GM23338 (cell line): ENCODE results near the gene LNP1. TPM values are rescaled to one million over a fixed set of nuclear protein-coding genes. Genes with fewer than 3 reads are reported as not detected.

Experiments
- ATAC-seq: fragments of 200-7000 bp; cut with Tn5 transposase; 3 replicates; pipeline ENCODE4 v1.9.1; 2020
- DNase-seq: peaks from one replicate; pipeline ENCODE4 v3.0.0-alpha.2; 2015; ENCODE audit warnings: low spot score
- H2AFZ ChIP-seq: fragments of 200-600 bp; sonication (generic); 2 replicates; pipeline ENCODE4 v1.8.0; 2016; ENCODE audit warnings: antibody characterized with exemption, mild to moderate bottlenecking, moderate library complexity
- H3F3A ChIP-seq: fragments of 200-600 bp; sonication (generic); replicated peaks from 2 replicates; pipeline ENCODE4 v1.8.0; 2017; ENCODE audit warnings: antibody characterized with exemption, mixed run types, low read depth
- H3K27ac ChIP-seq: fragments of 200-600 bp; sonication (generic); 2 replicates; pipeline ENCODE4 v1.6.1; 2016; ENCODE audit warnings: low read depth
- H3K27me3 ChIP-seq: fragments of 200-600 bp; sonication (generic); 2 replicates; pipeline ENCODE4 v1.8.0; 2016; ENCODE audit warnings: mild to moderate bottlenecking, mixed run types, moderate library complexity; ENCODE audit not compliant: insufficient read depth
- H3K36me3 ChIP-seq: fragments of 200-600 bp; sonication (generic); 2 replicates; pipeline ENCODE4 v1.8.0; 2016; ENCODE audit warnings: mild to moderate bottlenecking; ENCODE audit not compliant: insufficient read depth
- H3K4me1 ChIP-seq: fragments of 200-600 bp; sonication (generic); 2 replicates; pipeline ENCODE4 v1.8.0; 2016; ENCODE audit warnings: mild to moderate bottlenecking, moderate library complexity; ENCODE audit not compliant: insufficient read depth
- H3K4me2 ChIP-seq: fragments of 200-600 bp; sonication (generic); 2 replicates; pipeline ENCODE4 v1.7.1; 2017; ENCODE audit warnings: mixed run types
- H3K4me3 ChIP-seq: fragments of 200-600 bp; sonication (generic); 2 replicates; pipeline ENCODE4 v1.6.1; 2016; ENCODE audit warnings: mixed run types
- H3K79me2 ChIP-seq: fragments of 200-600 bp; sonication (generic); replicated peaks from 2 replicates; pipeline ENCODE4 v1.8.0; 2017; ENCODE audit warnings: mild to moderate bottlenecking; ENCODE audit not compliant: insufficient read depth
- H3K9me2 ChIP-seq: fragments of 200-600 bp; sonication (generic); 2 replicates; pipeline ENCODE4 v1.8.0; 2017; ENCODE audit not compliant: insufficient read depth
- H4K20me1 ChIP-seq: fragments of 200-600 bp; sonication (generic); replicated peaks from 2 replicates; pipeline ENCODE4 v1.8.0; 2017; ENCODE audit warnings: mild to moderate bottlenecking; ENCODE audit not compliant: insufficient read depth
- H3K27ac Mint-ChIP-seq: 2 replicates; pipeline ENCODE4 v1.8.0; 2020; ENCODE audit warnings: inconsistent platforms, mild to moderate bottlenecking, moderate library complexity, mixed read lengths
- H3K27me3 Mint-ChIP-seq: 3 replicates; pipeline ENCODE4 v1.8.0; 2022; ENCODE audit warnings: low read depth, mild to moderate bottlenecking, moderate library complexity, mixed read lengths, inconsistent platforms; ENCODE audit not compliant: insufficient read depth, poor library complexity
- H3K36me3 Mint-ChIP-seq: 3 replicates; pipeline ENCODE4 v1.8.0; 2021; ENCODE audit warnings: low read depth, mild to moderate bottlenecking, inconsistent platforms, moderate library complexity, mixed read lengths
- H3K4me1 Mint-ChIP-seq: 3 replicates; pipeline ENCODE4 v1.8.0; 2020; ENCODE audit warnings: mild to moderate bottlenecking, inconsistent platforms, mixed read lengths
- H3K4me3 Mint-ChIP-seq: 3 replicates; pipeline ENCODE4 v1.8.0; 2021; ENCODE audit warnings: moderate library complexity, mild to moderate bottlenecking, inconsistent platforms, mixed read lengths
- H3K9me3 Mint-ChIP-seq: 3 replicates; pipeline ENCODE4 v1.8.0; 2020; ENCODE audit warnings: moderate library complexity, mild to moderate bottlenecking, inconsistent platforms, mixed read lengths
- CREB1 ChIP-seq: fragments of 250-450 bp; sonication (Bioruptor Pico); IDR thresholded peaks from 2 replicates; pipeline ENCODE4 v1.5.0; 2020; ENCODE audit warnings: low read depth, mild to moderate bottlenecking, moderate library complexity
- EZH2 ChIP-seq: fragments of 200-600 bp; sonication (generic); IDR thresholded peaks from one replicate; pipeline ENCODE4 v1.8.0; 2017; ENCODE audit warnings: antibody characterized with exemption, mild to moderate bottlenecking, low read depth; ENCODE audit not compliant: unreplicated experiment
- EZH2phosphoT487 ChIP-seq: fragments of 200-600 bp; sonication (generic); IDR thresholded peaks from one replicate; pipeline ENCODE4 v1.8.1; 2018; ENCODE audit warnings: antibody characterized with exemption; ENCODE audit not compliant: unreplicated experiment
- JUNB ChIP-seq: IDR thresholded peaks from one replicate; pipeline ENCODE4 v1.6.1; 2016; ENCODE audit warnings: antibody characterized with exemption; ENCODE audit not compliant: unreplicated experiment
- NANOG ChIP-seq: IDR thresholded peaks from 2 replicates; pipeline ENCODE4 v1.6.1; 2016; ENCODE audit warnings: antibody characterized with exemption, borderline replicate concordance
- POLR2AphosphoS5 ChIP-seq: IDR thresholded peaks from 2 replicates; pipeline ENCODE4 v1.6.1; 2016; ENCODE audit warnings: antibody characterized with exemption, low read depth
- STAT1 ChIP-seq: IDR thresholded peaks from one replicate; pipeline ENCODE4 v1.6.1; 2016; ENCODE audit warnings: antibody characterized with exemption; ENCODE audit not compliant: unreplicated experiment
- ZNF114 ChIP-seq: fragments of 250-450 bp; sonication (Bioruptor Pico); IDR thresholded peaks from 2 replicates; pipeline ENCODE4 v1.5.0; 2020; ENCODE audit warnings: mild to moderate bottlenecking, moderate library complexity
- ZNF331 ChIP-seq: fragments of 250-450 bp; sonication (Bioruptor Pico); IDR thresholded peaks from 2 replicates; pipeline ENCODE4 v1.5.0; 2020; ENCODE audit warnings: low read depth, mild to moderate bottlenecking, moderate library complexity
- polyA plus RNA-seq: library from polyadenylated mRNA; unstranded; fragments of >200 nt; fragmentation: Nextera tagmentation; extraction: Ambion mirVana; gene quantifications from 2 replicates; pipeline ENCODE4 v1.2.1, GENCODE V29; 2016
- total RNA-seq: library from RNA; depleted of rRNA; stranded (reverse); fragments of >200 nt; shearing (Covaris generic); gene quantifications from 2 replicates; pipeline ENCODE4 v1.2.3, GENCODE V29; 2014
- TF ChIP-seq, protein P1 (sequence below), 2 experiments: fragments of 200-600 bp in 1 of 2; sonication (generic) in 1 of 2; conservative IDR thresholded peaks; 2 replicates each; pipeline versions ENCODE4 v1.5.1 to v1.6.1; 2016 to 2017; ENCODE audit warnings: antibody characterized with exemption in 2 of 2, low read depth in 2 of 2, mild to moderate bottlenecking in 2 of 2, moderate library complexity in 1 of 2
- TF ChIP-seq, protein P2 (sequence below): IDR thresholded peaks from 2 replicates; pipeline ENCODE4 v1.6.1; 2016; ENCODE audit warnings: antibody characterized with exemption
- TF ChIP-seq, protein P3 (sequence below): IDR thresholded peaks from one replicate; pipeline ENCODE4 v1.6.1; 2018; ENCODE audit warnings: antibody characterized with exemption; ENCODE audit not compliant: unreplicated experiment
- TF ChIP-seq, protein P4 (sequence below): fragments of 250-450 bp; sonication (Bioruptor Pico); IDR thresholded peaks from 2 replicates; pipeline ENCODE4 v1.5.0; 2020; ENCODE audit warnings: mild to moderate bottlenecking, moderate library complexity

The LNP1 gene
- total and polyA plus RNA-seq, 2 experiments from 2014 or later = 4.7 to 6.7 TPM

DNA sequence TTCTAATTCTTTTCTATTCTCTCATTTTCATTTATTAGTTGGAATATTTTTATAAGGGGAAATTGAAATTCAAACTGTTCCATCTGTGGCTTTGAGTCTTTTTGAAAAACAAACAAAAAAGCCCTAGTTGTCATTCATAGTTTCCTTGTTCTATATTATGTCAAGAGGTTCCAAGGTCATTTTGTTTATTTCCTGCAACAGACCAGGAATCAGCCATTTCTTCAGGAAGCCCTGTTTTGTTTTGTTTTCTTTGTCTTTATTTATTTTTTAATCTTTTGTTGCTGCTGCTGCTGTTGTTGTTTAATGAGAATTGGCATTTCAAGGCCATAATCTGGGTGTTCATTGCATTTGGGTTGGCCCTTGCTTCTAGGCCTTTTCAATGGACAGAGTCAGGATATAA is 14.8 kb downstream of the LNP1 start:
- Mint-ChIP-seq H3K27ac (no peak overlapping the region), H3K36me3 (peaks cover 19% of the 10 kb centered on the region), H3K4me3 (no peak overlapping the region), H3K9me3 (no peaks in the 10 kb centered on the region; the same call in 2 of the 3 replicates), H3K27me3 (peaks cover 3% of the 10 kb centered on the region), H3K4me1 (peaks cover 48% of the 10 kb centered on the region)
- peaks cover 38% of the 10 kb centered on the region for H3K4me1 ChIP-seq
- H3K4me3 ChIP-seq = no peak overlapping the region
- peaks cover 4% of the 10 kb centered on the region; the same call in 1 of the 2 replicates for H3K79me2 ChIP-seq
- ATAC-seq = no peak
- no peaks in the 10 kb centered on the region for H3K27me3 ChIP-seq
- DNase-seq = no peak
- no peak overlapping the region for H2AFZ ChIP-seq
- no peak overlapping the region for H3K4me2 ChIP-seq
- H4K20me1 ChIP-seq = 0 out of 2 replicates have a peak, but pooled peaks cover 5% of the 10 kb centered on the region
- H3K27ac ChIP-seq = no peak overlapping the region
- TF ChIP-seq ZNF331 (CRISPR knock-in tag) (no peak), CREB1 (no peak), POLR2AphosphoS5 (no peak), EZH2phosphoT487 (no peak), NANOG (no peak), ZNF114 (CRISPR knock-in tag) (no peak), STAT1 (no peak), JUNB (no peak), EZH2 (no peak)
- TF ChIP-seq, protein P1, sequence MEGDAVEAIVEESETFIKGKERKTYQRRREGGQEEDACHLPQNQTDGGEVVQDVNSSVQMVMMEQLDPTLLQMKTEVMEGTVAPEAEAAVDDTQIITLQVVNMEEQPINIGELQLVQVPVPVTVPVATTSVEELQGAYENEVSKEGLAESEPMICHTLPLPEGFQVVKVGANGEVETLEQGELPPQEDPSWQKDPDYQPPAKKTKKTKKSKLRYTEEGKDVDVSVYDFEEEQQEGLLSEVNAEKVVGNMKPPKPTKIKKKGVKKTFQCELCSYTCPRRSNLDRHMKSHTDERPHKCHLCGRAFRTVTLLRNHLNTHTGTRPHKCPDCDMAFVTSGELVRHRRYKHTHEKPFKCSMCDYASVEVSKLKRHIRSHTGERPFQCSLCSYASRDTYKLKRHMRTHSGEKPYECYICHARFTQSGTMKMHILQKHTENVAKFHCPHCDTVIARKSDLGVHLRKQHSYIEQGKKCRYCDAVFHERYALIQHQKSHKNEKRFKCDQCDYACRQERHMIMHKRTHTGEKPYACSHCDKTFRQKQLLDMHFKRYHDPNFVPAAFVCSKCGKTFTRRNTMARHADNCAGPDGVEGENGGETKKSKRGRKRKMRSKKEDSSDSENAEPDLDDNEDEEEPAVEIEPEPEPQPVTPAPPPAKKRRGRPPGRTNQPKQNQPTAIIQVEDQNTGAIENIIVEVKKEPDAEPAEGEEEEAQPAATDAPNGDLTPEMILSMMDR (conservative IDR thresholded peaks at IDR 0.05; ENCODE audit: low read depth in 2 of 2) = no peak
- TF ChIP-seq, protein P2, sequence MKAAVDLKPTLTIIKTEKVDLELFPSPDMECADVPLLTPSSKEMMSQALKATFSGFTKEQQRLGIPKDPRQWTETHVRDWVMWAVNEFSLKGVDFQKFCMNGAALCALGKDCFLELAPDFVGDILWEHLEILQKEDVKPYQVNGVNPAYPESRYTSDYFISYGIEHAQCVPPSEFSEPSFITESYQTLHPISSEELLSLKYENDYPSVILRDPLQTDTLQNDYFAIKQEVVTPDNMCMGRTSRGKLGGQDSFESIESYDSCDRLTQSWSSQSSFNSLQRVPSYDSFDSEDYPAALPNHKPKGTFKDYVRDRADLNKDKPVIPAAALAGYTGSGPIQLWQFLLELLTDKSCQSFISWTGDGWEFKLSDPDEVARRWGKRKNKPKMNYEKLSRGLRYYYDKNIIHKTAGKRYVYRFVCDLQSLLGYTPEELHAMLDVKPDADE = no peak
- TF ChIP-seq, protein P3, sequence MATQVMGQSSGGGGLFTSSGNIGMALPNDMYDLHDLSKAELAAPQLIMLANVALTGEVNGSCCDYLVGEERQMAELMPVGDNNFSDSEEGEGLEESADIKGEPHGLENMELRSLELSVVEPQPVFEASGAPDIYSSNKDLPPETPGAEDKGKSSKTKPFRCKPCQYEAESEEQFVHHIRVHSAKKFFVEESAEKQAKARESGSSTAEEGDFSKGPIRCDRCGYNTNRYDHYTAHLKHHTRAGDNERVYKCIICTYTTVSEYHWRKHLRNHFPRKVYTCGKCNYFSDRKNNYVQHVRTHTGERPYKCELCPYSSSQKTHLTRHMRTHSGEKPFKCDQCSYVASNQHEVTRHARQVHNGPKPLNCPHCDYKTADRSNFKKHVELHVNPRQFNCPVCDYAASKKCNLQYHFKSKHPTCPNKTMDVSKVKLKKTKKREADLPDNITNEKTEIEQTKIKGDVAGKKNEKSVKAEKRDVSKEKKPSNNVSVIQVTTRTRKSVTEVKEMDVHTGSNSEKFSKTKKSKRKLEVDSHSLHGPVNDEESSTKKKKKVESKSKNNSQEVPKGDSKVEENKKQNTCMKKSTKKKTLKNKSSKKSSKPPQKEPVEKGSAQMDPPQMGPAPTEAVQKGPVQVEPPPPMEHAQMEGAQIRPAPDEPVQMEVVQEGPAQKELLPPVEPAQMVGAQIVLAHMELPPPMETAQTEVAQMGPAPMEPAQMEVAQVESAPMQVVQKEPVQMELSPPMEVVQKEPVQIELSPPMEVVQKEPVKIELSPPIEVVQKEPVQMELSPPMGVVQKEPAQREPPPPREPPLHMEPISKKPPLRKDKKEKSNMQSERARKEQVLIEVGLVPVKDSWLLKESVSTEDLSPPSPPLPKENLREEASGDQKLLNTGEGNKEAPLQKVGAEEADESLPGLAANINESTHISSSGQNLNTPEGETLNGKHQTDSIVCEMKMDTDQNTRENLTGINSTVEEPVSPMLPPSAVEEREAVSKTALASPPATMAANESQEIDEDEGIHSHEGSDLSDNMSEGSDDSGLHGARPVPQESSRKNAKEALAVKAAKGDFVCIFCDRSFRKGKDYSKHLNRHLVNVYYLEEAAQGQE = no peak
- TF ChIP-seq, protein P4, sequence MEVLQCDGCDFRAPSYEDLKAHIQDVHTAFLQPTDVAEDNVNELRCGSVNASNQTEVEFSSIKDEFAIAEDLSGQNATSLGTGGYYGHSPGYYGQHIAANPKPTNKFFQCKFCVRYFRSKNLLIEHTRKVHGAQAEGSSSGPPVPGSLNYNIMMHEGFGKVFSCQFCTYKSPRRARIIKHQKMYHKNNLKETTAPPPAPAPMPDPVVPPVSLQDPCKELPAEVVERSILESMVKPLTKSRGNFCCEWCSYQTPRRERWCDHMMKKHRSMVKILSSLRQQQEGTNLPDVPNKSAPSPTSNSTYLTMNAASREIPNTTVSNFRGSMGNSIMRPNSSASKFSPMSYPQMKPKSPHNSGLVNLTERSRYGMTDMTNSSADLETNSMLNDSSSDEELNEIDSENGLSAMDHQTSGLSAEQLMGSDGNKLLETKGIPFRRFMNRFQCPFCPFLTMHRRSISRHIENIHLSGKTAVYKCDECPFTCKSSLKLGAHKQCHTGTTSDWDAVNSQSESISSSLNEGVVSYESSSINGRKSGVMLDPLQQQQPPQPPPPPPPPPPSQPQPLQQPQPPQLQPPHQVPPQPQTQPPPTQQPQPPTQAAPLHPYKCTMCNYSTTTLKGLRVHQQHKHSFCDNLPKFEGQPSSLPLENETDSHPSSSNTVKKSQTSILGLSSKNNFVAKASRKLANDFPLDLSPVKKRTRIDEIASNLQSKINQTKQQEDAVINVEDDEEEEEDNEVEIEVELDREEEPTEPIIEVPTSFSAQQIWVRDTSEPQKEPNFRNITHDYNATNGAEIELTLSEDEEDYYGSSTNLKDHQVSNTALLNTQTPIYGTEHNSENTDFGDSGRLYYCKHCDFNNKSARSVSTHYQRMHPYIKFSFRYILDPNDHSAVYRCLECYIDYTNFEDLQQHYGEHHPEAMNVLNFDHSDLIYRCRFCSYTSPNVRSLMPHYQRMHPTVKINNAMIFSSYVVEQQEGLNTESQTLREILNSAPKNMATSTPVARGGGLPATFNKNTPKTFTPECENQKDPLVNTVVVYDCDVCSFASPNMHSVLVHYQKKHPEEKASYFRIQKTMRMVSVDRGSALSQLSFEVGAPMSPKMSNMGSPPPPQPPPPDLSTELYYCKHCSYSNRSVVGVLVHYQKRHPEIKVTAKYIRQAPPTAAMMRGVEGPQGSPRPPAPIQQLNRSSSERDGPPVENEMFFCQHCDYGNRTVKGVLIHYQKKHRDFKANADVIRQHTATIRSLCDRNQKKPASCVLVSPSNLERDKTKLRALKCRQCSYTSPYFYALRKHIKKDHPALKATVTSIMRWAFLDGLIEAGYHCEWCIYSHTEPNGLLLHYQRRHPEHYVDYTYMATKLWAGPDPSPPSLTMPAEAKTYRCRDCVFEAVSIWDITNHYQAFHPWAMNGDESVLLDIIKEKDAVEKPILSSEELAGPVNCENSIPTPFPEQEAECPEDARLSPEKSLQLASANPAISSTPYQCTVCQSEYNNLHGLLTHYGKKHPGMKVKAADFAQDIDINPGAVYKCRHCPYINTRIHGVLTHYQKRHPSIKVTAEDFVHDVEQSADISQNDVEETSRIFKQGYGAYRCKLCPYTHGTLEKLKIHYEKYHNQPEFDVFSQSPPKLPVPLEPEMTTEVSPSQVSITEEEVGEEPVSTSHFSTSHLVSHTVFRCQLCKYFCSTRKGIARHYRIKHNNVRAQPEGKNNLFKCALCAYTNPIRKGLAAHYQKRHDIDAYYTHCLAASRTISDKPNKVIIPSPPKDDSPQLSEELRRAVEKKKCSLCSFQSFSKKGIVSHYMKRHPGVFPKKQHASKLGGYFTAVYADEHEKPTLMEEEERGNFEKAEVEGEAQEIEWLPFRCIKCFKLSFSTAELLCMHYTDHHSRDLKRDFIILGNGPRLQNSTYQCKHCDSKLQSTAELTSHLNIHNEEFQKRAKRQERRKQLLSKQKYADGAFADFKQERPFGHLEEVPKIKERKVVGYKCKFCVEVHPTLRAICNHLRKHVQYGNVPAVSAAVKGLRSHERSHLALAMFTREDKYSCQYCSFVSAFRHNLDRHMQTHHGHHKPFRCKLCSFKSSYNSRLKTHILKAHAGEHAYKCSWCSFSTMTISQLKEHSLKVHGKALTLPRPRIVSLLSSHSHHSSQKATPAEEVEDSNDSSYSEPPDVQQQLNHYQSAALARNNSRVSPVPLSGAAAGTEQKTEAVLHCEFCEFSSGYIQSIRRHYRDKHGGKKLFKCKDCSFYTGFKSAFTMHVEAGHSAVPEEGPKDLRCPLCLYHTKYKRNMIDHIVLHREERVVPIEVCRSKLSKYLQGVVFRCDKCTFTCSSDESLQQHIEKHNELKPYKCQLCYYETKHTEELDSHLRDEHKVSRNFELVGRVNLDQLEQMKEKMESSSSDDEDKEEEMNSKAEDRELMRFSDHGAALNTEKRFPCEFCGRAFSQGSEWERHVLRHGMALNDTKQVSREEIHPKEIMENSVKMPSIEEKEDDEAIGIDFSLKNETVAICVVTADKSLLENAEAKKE (CRISPR knock-in tag) = no peak
- no peaks in the 10 kb centered on the region for H3K36me3 ChIP-seq
- peaks cover 3% of the 10 kb centered on the region; the same call in 1 of the 2 replicates for H3K9me2 ChIP-seq
- H3F3A ChIP-seq = 0 out of 2 replicates have a peak, but pooled peaks cover 4% of the 10 kb centered on the region
